ENCODE measurements around the gene LRCOL1. TPM values are rescaled to one million over a fixed set of nuclear protein-coding genes. Genes with fewer than 3 reads are reported as not detected.

Gene LRCOL1
- total RNA-seq, 1 experiment from 2014 or later = not detected

DNA sequence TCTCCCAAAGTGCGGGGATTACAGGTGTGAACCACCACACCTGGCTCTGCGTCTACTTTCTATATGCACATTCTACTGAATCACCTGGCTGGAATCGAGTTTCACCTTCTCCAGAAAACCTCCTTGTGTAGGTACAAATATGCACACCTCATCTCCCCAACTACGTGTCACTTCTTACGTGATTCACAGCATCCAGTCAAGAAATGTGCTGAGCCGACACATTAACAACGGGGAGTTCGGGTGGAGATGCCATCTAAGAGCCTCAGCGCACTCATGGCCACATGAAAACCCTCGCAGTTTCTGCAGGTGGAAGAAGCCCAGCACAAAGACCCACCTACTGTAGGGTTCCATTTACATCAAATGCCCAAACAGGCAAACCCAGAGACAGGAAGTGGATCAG is 37.5 kb upstream of the LRCOL1 start:
- H3K36me3 ChIP-seq (ENCODE audit: control insufficient read depth, insufficient read depth, low read length) = peaks cover 6% of the 10 kb centered on the region
- Mint-ChIP-seq H3K36me3 (ENCODE audit: insufficient read depth, unreplicated experiment) (peaks cover 91% of the 10 kb centered on the region), H3K9me3 (ENCODE audit: unreplicated experiment) (no peaks in the 10 kb centered on the region), H3K27ac (ENCODE audit: unreplicated experiment) (no peak overlapping the region), H3K27me3 (ENCODE audit: insufficient read depth, unreplicated experiment) (no peaks in the 10 kb centered on the region), H3K4me1 (ENCODE audit: low read depth, unreplicated experiment) (no peaks in the 10 kb centered on the region), H3K4me3 (ENCODE audit: unreplicated experiment) (no peak overlapping the region)
- intact Hi-C loops (cut with micrococcal nuclease; ENCODE audit: unreplicated experiment) = no loop called here
- H3K4me1 ChIP-seq = no peaks in the 10 kb centered on the region
- TF ChIP-seq CTCF (IDR thresholded peaks at IDR 0.05; ENCODE audit: insufficient read depth in 1 of 2, low read depth in 1 of 2, low read length in 1 of 2, severe bottlenecking in 1 of 2, unreplicated experiment in 1 of 2) = no peak
- no peak for DNase-seq
- POLR2A ChIA-PET = no interaction called here
- CTCF ChIA-PET = no interaction called here
- H3K27me3 ChIP-seq (replicated peaks; ENCODE audit: control insufficient read depth, insufficient read depth, low read length) = no peaks in the 10 kb centered on the region
- BruUV-seq (replicated peaks) = no TSS peak
- H3K4me3 ChIP-seq (ENCODE audit: low read depth, low read length) = no peak overlapping the region
- no peaks in the 10 kb centered on the region for H3K9me3 ChIP-seq

GRCh38 chr12:132646850-132647249 is 36.5 kb upstream of the LRCOL1 start:
- no peak overlapping the region for H3K27ac Mint-ChIP-seq (ENCODE audit: unreplicated experiment)
- H3K36me3 Mint-ChIP-seq (ENCODE audit: insufficient read depth, unreplicated experiment) = peaks cover 92% of the 10 kb centered on the region
- Histone ChIP-seq H3K36me3 (ENCODE audit: control insufficient read depth, insufficient read depth, low read length) (peaks cover 6% of the 10 kb centered on the region), H3K4me3 (ENCODE audit: low read depth, low read length) (no peak overlapping the region), H3K9me3 (no peaks in the 10 kb centered on the region), H3K27me3 (replicated peaks; ENCODE audit: control insufficient read depth, insufficient read depth, low read length) (no peaks in the 10 kb centered on the region), H3K4me1 (no peaks in the 10 kb centered on the region)
- CTCF ChIA-PET = no interaction called here
- H3K4me1 Mint-ChIP-seq (ENCODE audit: low read depth, unreplicated experiment) = no peaks in the 10 kb centered on the region
- POLR2A ChIA-PET = no interaction called here
- H3K27me3 Mint-ChIP-seq (ENCODE audit: insufficient read depth, unreplicated experiment) = no peaks in the 10 kb centered on the region
- no peak for TF ChIP-seq CTCF (IDR thresholded peaks at IDR 0.05; ENCODE audit: insufficient read depth in 1 of 2, low read depth in 1 of 2, low read length in 1 of 2, severe bottlenecking in 1 of 2, unreplicated experiment in 1 of 2)
- no peak overlapping the region for H3K4me3 Mint-ChIP-seq (ENCODE audit: unreplicated experiment)
- H3K9me3 Mint-ChIP-seq (ENCODE audit: unreplicated experiment) = no peaks in the 10 kb centered on the region
- no TSS peak for BruUV-seq (replicated peaks)
- intact Hi-C loops (cut with micrococcal nuclease; ENCODE audit: unreplicated experiment) = no loop called here
- no peak for DNase-seq

- no peak for DNase-seq
- Histone ChIP-seq H3K36me3 (ENCODE audit: control insufficient read depth, insufficient read depth, low read length) (peaks cover 3% of the 10 kb centered on the region), H3K4me1 (no peaks in the 10 kb centered on the region), H3K9me3 (no peaks in the 10 kb centered on the region), H3K27me3 (replicated peaks; ENCODE audit: control insufficient read depth, insufficient read depth, low read length) (no peaks in the 10 kb centered on the region), H3K4me3 (ENCODE audit: low read depth, low read length) (no peak overlapping the region)
- no peak overlapping the region for H3K4me3 Mint-ChIP-seq (ENCODE audit: unreplicated experiment)
- H3K27ac Mint-ChIP-seq (ENCODE audit: unreplicated experiment) = no peak overlapping the region
- no peak for TF ChIP-seq CTCF (IDR thresholded peaks at IDR 0.05; ENCODE audit: insufficient read depth in 1 of 2, low read depth in 1 of 2, low read length in 1 of 2, severe bottlenecking in 1 of 2, unreplicated experiment in 1 of 2)
- intact Hi-C loops (cut with micrococcal nuclease; ENCODE audit: unreplicated experiment) = no loop called here
- peaks cover 80% of the 10 kb centered on the region for H3K36me3 Mint-ChIP-seq (ENCODE audit: insufficient read depth, unreplicated experiment)
- H3K4me1 Mint-ChIP-seq (ENCODE audit: low read depth, unreplicated experiment) = no peaks in the 10 kb centered on the region
- POLR2A ChIA-PET = no interaction called here
- CTCF ChIA-PET = no interaction called here
- H3K9me3 Mint-ChIP-seq (ENCODE audit: unreplicated experiment) = no peaks in the 10 kb centered on the region
- H3K27me3 Mint-ChIP-seq (ENCODE audit: insufficient read depth, unreplicated experiment) = no peaks in the 10 kb centered on the region
- BruUV-seq (replicated peaks) = no TSS peak
Measured at GRCh38 chr12:132642846-132643835, 32.8 kb upstream of the LRCOL1 start.
